GM18907 (cell line): ENCODE data around the gene AAMDC.
"Not testable (repeated sequence)": the region's sequence is repeated elsewhere in the genome, so short reads cannot be mapped to it uniquely, and the experiment has no call there.

ENCODE experiments used
- ATAC-seq: cut with Tn5 transposase; IDR thresholded peaks from one replicate; pipeline ENCODE4 v1.9.1; 2021; ENCODE audit warnings: mild to moderate bottlenecking, moderate library complexity; ENCODE audit not compliant: unreplicated experiment

Gene AAMDC

GRCh38 chr11:77883775-77884174, 62.8 kb downstream of the AAMDC start:
- ATAC-seq, result no peak

GRCh38 chr11:77884186-77884828, 63.4 kb downstream of the AAMDC start:
- ATAC-seq, result no peak

GRCh38 chr11:77884829-77885190, 63.9 kb downstream of the AAMDC start:
- no peak for ATAC-seq

- ATAC-seq, result no peak
These were observed 65.5 kb downstream of the AAMDC start for GRCh38 chr11:77886401-77886800.

GRCh38 chr11:77889045-77889444, 68.1 kb downstream of the AAMDC start:
- not testable (repeated sequence) for ATAC-seq

- ATAC-seq, result not testable (repeated sequence)
These were observed 69.2 kb downstream of the AAMDC start for GRCh38 chr11:77890100-77890614.

GRCh38 chr11:77890619-77891056, 69.7 kb downstream of the AAMDC start:
- ATAC-seq, result not testable (repeated sequence)

- ATAC-seq, result not testable (repeated sequence)
These were observed 70.3 kb downstream of the AAMDC start for GRCh38 chr11:77891256-77891655.

- ATAC-seq, result not testable (repeated sequence)
These were observed 70.8 kb downstream of the AAMDC start for GRCh38 chr11:77891703-77892102.

- not testable (repeated sequence) for ATAC-seq
These were observed 74.0 kb downstream of the AAMDC start for GRCh38 chr11:77894949-77895348.

GRCh38 chr11:77908835-77909234, 87.9 kb downstream of the AAMDC start:
- no peak for ATAC-seq

GRCh38 chr11:77909277-77909676, 88.3 kb downstream of the AAMDC start:
- ATAC-seq, result no peak

GRCh38 chr11:77910828-77911227, 89.9 kb downstream of the AAMDC start:
- ATAC-seq, result not testable (repeated sequence)

- ATAC-seq, result not testable (repeated sequence)
These were observed 92.8 kb downstream of the AAMDC start for GRCh38 chr11:77913608-77914306.

GRCh38 chr11:77914307-77914791, 93.4 kb downstream of the AAMDC start:
- not testable (repeated sequence) for ATAC-seq

- not testable (repeated sequence) for ATAC-seq
These were observed 96.8 kb downstream of the AAMDC start for GRCh38 chr11:77917713-77918112.
